GM18520 (cell line): Measurements from ENCODE around the gene ZNF341.

Source experiments
- ATAC-seq: cut with Tn5 transposase; IDR thresholded peaks from one replicate; pipeline ENCODE4 v1.9.1; 2021; ENCODE audit not compliant: unreplicated experiment

The ZNF341 gene

DNA sequence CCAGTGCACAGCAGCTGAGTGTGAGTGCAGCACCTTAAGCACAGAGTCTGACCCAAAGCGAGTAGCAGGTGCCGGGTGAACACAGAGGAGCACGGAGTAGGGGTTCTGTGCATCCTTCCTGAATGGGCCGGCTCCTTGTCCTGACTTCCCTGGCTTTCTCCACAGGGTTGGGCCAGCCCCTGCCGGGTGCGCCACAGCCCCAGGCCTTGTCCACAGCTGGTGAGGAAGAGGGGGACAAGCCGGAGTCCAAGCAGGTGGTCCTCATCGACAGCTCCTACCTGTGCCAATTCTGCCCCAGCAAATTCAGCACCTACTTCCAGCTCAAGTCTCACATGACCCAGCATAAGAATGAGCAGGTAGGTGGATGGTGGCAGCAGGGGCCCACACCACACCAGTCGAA, 34.9 kb downstream of the ZNF341 start:
- ATAC-seq = no peak

DNA sequence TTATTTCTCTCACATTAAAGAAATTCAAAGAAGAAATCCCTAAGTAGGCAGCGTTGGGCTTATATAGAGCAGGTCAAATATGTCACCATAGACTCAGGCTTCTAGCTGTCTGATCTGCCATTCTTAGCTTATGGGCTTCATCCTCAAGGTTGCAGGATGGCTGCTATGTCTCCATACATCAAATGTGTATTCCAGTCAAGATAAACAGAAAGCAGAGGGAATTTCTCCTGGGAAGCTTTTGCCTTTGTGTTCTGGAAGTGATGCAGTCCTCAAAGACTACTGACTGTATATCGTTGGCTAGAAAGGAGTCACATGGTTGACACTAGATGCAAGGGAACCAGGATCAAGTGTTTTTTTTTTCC, 36.0 kb downstream of the ZNF341 start:
- ATAC-seq = no peak

DNA sequence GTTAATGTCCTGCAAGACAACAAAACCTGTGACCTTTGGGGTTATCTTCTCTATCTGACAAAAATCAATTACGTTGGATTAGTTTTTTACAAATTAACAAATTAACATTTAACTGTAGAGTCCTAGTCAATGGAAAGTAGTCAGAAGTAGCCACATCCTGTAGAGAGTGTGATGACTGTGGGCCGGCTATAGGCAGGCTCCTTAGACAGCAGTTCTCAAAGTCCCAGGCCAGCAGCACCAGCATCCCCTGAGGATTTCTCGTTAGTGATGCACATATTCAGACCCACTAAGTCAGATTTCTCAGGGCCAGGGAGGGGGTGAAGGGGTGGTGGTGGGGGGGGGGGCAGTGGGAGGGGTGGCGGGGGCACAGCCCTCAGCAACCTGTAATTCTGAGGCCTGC, 37.2 kb downstream of the ZNF341 start:
- ATAC-seq = no peak

DNA sequence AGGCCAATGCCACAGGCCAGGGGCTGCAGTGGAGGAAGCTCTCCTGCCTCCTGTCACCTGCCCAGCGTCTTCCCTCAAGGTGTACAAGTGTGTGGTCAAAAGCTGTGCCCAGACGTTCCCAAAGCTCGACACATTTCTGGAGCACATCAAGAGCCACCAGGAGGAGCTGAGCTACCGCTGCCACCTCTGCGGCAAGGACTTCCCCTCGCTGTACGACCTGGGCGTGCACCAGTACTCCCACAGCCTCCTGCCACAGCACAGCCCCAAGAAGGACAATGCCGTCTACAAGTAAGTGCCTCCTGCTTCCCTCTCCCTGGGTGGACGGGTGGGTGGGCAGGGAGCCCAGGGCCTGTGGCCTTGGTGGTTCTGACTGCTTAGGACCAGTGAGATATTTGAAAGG, 38.2 kb downstream of the ZNF341 start:
- ATAC-seq = no peak

DNA sequence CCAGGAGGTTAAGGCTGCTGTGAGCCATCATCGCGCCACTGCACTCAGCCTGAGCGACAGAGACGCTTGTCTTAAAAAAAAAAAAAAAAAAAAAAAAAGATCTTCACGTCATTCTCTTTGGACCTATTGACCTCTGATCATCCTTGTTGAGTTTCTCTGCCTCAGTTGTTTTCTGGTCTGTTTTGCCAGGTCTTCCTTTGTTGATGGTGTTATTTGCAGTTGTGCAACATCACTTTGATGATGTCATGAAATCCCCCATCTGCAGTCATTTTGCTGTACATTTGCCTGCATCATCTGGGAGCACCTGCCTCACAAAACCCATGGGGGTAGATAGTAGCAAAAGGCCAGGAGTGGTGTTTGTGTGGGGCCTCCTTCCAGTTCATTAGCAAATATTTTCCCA, 40.1 kb downstream of the ZNF341 start:
- no peak for ATAC-seq

DNA sequence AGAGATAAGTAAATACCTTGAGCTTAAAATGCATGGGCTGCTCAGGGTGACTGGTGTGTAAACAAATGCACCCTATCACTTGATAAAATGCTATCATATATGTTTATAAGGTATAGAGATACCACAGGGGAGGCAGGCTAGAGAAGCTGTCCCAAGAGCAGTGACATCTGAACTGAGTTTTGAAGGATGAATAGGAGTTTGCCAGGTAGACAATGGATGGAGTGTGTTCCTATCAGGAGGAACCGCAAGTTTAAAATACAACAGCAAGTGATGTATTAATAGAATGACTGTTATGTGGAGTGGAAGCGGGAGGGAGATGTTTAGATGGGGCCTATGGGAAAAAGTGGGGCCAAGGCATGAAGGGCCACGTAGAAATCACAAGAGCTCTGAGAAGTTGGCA, 40.6 kb downstream of the ZNF341 start:
- ATAC-seq = no peak

DNA sequence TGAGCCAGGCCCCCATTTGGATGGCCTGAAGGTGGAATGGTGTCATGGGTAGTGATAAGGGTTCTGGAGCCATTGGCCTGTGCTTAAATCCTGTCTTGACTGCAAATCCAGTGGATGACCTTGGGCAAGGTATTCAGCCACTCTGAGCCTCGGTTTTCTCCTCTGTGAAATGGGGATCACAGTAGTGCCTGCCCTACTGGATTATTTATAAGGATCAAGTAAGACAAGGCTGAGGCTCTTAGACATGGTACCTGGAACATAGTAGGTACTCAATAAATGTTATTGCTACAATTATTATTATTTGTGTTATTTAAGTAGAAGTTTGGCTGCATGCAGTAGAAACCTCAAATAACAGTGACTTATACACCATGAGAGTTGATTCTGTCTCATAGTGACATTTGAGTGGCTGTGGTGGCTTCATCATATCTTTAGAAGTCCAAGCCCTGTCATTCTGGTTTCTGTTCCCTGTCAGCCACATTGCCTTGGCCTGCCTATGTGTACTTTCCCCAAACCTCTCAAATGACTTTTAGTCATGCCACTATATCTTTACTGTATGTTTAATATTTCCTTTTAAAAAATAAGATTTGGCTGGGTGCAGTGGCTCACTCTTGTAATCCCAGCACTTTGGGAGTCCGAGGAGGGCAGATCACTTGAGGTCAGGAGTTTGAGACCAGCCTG, 41.8 kb downstream of the ZNF341 start:
- peak; percentile 34 for ATAC-seq

DNA sequence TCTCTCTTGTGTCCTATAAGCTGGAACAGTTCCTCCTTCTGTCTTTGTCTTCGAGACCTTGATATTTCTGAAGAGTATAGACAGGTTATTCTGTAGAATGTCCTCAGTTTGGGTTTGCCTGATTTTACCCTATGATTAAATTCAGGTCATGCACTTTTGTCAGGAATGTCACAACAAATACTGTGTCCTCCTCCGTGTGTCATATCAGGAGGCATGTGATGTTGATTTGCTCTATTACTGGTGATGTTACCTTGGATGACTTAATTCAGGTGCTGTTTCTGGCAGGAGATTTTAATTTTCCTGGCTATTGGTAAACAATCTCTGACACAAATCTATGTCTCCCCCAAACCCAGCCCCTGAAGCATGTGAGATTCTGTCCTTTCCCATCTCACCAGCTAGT, 46.0 kb downstream of the ZNF341 start:
- ATAC-seq = no peak

DNA sequence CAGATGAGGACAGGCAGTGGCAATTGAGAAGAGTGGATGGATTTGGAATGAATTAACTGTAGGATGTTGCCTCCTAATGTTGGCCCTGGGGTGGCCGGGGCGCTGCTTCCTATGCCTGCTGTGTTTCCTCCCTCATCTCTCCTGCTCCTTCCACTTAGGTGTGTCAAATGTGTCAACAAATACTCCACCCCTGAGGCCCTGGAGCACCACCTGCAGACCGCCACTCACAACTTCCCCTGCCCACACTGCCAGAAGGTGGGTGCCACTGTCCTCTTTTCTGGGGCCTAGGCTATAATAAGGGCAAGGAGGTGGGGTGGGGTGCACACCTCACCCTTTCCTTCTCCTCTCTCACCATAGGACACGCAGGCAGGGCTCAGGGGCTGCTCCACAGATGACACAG, 49.3 kb downstream of the ZNF341 start:
- no peak for ATAC-seq

DNA sequence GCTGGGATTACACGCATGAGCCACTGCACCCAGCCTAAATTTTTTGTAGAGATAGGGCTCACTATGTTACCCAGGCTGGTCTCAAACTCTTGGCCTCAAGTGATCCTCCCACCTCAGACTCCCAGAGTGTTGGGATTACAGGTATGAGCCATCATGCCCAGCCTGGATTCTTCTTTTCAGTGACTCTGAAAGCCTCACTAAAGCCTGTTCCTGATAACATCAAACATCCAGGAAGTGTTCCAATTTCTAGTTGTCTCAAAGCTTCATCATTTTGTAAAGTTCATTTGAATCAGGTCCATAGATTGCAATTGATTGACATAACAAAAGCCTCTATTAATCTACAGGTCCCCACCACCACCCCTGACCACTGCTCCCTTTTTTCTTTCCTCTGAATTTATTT, 50.1 kb downstream of the ZNF341 start:
- no peak for ATAC-seq

GRCh38 chr20:33783256-33783655, 51.5 kb downstream of the ZNF341 start:
- ATAC-seq = no peak

DNA sequence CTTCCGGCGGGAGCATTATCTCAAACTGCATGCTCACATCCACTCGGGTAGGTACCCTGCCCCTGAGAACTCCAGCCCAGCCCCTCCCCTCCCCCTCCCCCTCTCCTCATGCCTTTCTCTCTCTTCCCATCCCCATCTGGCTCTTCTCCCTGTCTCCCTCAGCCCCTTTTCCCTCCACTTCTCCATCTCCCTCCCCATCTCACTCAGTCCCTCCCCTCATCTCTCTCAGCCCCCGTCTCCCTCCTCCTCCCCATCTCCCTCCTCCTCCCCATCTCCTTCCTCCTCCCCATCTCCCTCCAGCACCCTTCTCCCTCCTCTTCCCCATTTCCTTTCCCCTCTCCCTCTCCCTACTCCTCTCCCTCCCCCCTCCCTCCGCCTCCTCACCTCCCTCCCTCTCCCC, 52.0 kb downstream of the ZNF341 start:
- ATAC-seq = no peak

DNA sequence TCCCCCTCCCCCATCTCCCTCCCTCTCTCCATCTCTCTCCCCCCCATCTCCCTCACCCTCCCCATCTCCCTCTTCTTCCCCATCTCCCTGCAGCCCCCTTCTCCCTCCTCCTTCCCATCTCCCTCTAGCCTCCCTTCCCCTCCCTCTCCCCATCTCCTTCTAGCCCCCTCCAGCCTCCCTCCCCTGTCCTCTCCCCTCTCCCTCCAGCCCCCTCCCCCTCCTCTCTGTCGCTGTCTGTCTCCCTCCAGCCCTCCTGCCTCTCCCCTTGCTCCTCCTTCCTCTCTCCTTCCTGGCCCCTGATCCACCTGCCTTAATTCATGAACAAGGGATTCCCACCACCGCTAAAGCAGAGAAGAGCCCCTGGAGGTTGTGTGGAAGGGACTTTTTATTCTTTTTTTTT, 52.4 kb downstream of the ZNF341 start:
- ATAC-seq = no peak

GRCh38 chr20:33785503-33785902, 53.7 kb downstream of the ZNF341 start:
- no peak for ATAC-seq

- no peak for ATAC-seq
Observed at GRCh38 chr20:33787253-33787891, 55.6 kb downstream of the ZNF341 start.

- ATAC-seq = no peak
Observed at GRCh38 chr20:33788351-33789049, 56.7 kb downstream of the ZNF341 start.

- ATAC-seq = no peak
Observed at GRCh38 chr20:33789109-33789857, 57.5 kb downstream of the ZNF341 start.

DNA sequence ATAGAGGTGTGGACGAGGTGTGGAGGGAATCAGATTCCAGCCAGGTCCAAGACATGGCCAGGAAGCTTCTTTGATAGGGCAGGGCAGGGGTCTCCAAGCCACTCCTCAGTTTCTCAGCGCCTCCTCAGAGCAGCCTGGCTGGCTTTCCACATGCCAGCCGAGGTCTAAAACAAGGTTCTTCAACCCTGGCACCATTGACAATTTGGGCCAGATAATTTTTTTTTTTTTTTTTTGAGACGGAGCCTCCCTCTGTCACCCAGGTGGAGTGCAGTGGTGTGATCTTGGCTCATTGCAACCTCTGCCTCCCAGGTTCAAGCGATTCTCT, 58.0 kb downstream of the ZNF341 start:
- ATAC-seq = no peak

DNA sequence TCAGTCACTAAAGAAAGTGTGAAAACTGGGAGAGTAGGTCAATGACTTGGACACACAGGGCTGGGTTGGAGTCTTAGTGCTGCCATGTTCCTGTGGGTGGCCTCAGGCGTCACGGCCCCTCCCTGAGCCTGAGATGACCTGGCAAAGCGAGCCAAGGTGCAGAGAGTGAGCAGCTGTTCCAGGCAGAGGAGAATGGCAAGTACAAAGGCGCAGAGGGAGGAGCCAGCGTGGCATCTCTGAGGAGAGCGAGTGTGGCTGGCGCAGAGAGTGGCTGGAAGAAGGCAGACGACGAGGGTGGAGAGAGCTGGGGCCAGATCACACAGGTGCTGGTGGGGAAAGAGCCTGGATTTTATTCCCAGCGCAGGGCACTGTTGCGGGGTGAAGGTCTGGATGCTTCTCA, 58.8 kb downstream of the ZNF341 start:
- no peak for ATAC-seq

DNA sequence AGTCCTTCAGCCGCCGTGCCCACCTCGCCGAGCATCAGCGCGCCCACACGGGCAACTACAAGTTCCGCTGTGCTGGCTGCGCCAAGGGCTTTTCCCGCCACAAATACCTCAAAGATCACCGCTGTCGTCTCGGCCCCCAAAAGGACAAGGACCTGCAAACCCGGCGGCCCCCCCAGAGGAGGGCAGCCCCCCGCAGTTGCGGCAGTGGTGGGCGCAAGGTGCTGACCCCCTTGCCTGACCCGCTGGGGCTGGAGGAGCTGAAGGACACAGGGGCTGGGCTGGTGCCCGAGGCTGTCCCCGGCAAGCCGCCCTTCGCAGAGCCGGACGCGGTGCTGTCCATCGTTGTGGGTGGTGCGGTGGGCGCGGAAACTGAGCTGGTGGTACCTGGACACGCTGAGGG, 59.2 kb downstream of the ZNF341 start:
- ATAC-seq = no peak

DNA sequence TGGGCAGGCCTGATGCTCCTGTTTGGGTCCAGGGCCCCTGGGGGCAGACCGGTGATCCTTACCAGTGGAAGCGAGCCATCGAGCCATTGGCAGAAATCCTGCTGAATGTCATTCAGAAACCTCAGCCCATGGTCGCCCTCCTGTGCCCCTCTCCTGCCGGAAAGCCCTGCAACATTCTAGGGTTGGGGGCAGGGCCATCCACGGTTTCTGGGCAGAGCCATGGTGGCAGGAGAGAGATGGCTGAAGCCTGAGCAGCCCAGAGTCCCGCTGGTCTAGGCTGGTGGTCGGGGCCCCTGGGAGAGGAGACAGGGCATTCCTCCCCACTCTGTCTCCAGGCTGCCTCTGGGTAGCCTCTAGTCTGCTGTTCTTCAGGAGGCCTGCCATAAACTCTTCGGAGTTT, 59.7 kb downstream of the ZNF341 start:
- no peak for ATAC-seq
